Astrocyte (in vitro differentiated cells and primary cell): ENCODE data around the gene PTPRU. TPM values are rescaled to one million over a fixed set of nuclear protein-coding genes. Genes with fewer than 3 reads are reported as not detected.

Experiments used
- DNase-seq: peaks from one replicate; pipeline ENCODE4 v3.0.0-alpha.2; 2010; ENCODE audit warnings: low read depth
- FAIRE-seq: peaks from 2 replicates; lab custom pipeline; 2011; peaks lifted over from hg19 to GRCh38; lab: Jason Lieb, UNC
- H2AFZ ChIP-seq: 2 replicates; pipeline ENCODE4 v1.6.0; 2012; ENCODE audit warnings: low read depth, low read length, inconsistent platforms
- H3K27ac ChIP-seq: 2 replicates; pipeline ENCODE4 v1.5.1; 2011; ENCODE audit warnings: low read depth, low read length, inconsistent platforms
- H3K27me3 ChIP-seq: 2 replicates; pipeline ENCODE4 v1.6.0; 2011; ENCODE audit warnings: low read length, inconsistent platforms; ENCODE audit not compliant: insufficient read depth
- H3K36me3 ChIP-seq: 2 replicates; pipeline ENCODE4 v1.5.1; 2011; ENCODE audit warnings: low read length, inconsistent platforms; ENCODE audit not compliant: insufficient read depth
- H3K4me1 ChIP-seq: 2 replicates; pipeline ENCODE4 v1.5.1; 2011; ENCODE audit warnings: low read length, inconsistent platforms; ENCODE audit not compliant: insufficient read depth
- H3K4me2 ChIP-seq: 2 replicates; pipeline ENCODE4 v1.6.0; 2012; ENCODE audit warnings: low read length, inconsistent platforms
- H3K4me3 ChIP-seq: 2 replicates; pipeline ENCODE4 v1.5.1; 2011; ENCODE audit warnings: low read depth, mild to moderate bottlenecking, low read length, inconsistent platforms; ENCODE audit not compliant: insufficient read depth
- H3K79me2 ChIP-seq: 2 replicates; pipeline ENCODE4 v1.6.0; 2012; ENCODE audit warnings: mild to moderate bottlenecking, low read length, inconsistent platforms; ENCODE audit not compliant: insufficient read depth
- H3K9ac ChIP-seq: 2 replicates; pipeline ENCODE4 v1.6.0; 2012; ENCODE audit warnings: mild to moderate bottlenecking, low read length, inconsistent platforms
- H3K9me3 ChIP-seq: 2 replicates; pipeline ENCODE4 v1.5.1; 2012; ENCODE audit warnings: low read depth, mild to moderate bottlenecking, low read length, inconsistent platforms; ENCODE audit not compliant: insufficient read depth
- H4K20me1 ChIP-seq: 2 replicates; pipeline ENCODE4 v1.6.0; 2012; ENCODE audit warnings: low read length, inconsistent platforms; ENCODE audit not compliant: insufficient read depth
- H3K27ac Mint-ChIP-seq: one replicate; pipeline ENCODE4 v1.8.0; 2021; ENCODE audit warnings: mild to moderate bottlenecking, mixed read lengths; ENCODE audit not compliant: unreplicated experiment
- H3K27me3 Mint-ChIP-seq: one replicate; pipeline ENCODE4 v1.8.0; 2021; ENCODE audit warnings: low read depth, mixed read lengths; ENCODE audit not compliant: unreplicated experiment
- H3K36me3 Mint-ChIP-seq: one replicate; pipeline ENCODE4 v1.8.0; 2021; ENCODE audit warnings: low read depth, mixed read lengths; ENCODE audit not compliant: unreplicated experiment
- H3K4me1 Mint-ChIP-seq: one replicate; pipeline ENCODE4 v1.8.0; 2021; ENCODE audit warnings: low read depth, mixed read lengths; ENCODE audit not compliant: unreplicated experiment
- H3K4me3 Mint-ChIP-seq: one replicate; pipeline ENCODE4 v1.8.0; 2021; ENCODE audit warnings: mild to moderate bottlenecking, moderate library complexity, mixed read lengths; ENCODE audit not compliant: unreplicated experiment
- H3K9me3 Mint-ChIP-seq: one replicate; pipeline ENCODE4 v1.8.0; 2021; ENCODE audit warnings: mild to moderate bottlenecking, mixed read lengths; ENCODE audit not compliant: unreplicated experiment
- EZH2 ChIP-seq: IDR thresholded peaks from 2 replicates; pipeline ENCODE4 v1.6.1; 2012; ENCODE audit warnings: mild to moderate bottlenecking, low read length, inconsistent platforms; ENCODE audit not compliant: insufficient read depth
- total RNA-seq: library from RNA; stranded (reverse); gene quantifications from 2 replicates; pipeline ENCODE4 v1.2.1, GENCODE V29; 2021
- TF ChIP-seq, protein P1 (sequence below): IDR thresholded peaks from 2 replicates; pipeline ENCODE4 v1.5.1; 2011; ENCODE audit warnings: low read depth, mild to moderate bottlenecking, inconsistent platforms, low read length, moderate library complexity; ENCODE audit not compliant: insufficient read depth

PTPRU gene
- total RNA-seq, 1 donor from 2014 or later: 36.6 TPM

DNA sequence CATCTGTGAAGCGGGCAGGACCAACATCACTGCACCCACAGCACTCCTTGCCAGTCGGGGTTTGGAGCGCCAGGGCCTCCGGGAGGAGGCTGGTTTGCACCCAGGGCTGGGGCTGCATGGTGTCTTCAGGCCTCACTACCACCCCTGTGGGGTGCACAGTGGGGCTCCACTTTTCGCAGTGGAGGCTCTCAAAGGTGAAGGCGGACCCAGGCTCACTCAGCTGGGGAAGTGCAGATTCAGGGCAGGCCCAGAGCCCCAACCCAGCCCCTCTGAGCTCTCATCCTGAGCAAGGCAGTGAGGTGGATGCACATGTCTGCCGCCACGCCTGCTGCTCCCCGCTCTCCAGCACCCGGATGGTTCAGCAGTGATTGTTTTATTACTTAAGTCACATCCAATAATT is 125.8 kb downstream of the PTPRU start:
- Mint-ChIP-seq H3K27ac (no peak overlapping the region), H3K4me1 (no peaks in the 10 kb centered on the region), H3K27me3 (peaks cover 38% of the 10 kb centered on the region), H3K9me3 (peaks cover 4% of the 10 kb centered on the region), H3K4me3 (no peak overlapping the region), H3K36me3 (no peaks in the 10 kb centered on the region)
- no peaks in the 10 kb centered on the region for H3K79me2 ChIP-seq
- no peaks in the 10 kb centered on the region for H3K36me3 ChIP-seq
- no peak overlapping the region for H3K4me2 ChIP-seq
- no peak overlapping the region for H3K9ac ChIP-seq
- no peak overlapping the region for H2AFZ ChIP-seq
- peaks cover 11% of the 10 kb centered on the region for H3K27me3 ChIP-seq
- no peak overlapping the region for H3K27ac ChIP-seq
- no peak overlapping the region for H3K4me3 ChIP-seq
- DNase-seq (no peak), FAIRE-seq (no peak)
- no peaks in the 10 kb centered on the region for H3K4me1 ChIP-seq
- H3K9me3 ChIP-seq: no peaks in the 10 kb centered on the region
- TF ChIP-seq, protein P1, sequence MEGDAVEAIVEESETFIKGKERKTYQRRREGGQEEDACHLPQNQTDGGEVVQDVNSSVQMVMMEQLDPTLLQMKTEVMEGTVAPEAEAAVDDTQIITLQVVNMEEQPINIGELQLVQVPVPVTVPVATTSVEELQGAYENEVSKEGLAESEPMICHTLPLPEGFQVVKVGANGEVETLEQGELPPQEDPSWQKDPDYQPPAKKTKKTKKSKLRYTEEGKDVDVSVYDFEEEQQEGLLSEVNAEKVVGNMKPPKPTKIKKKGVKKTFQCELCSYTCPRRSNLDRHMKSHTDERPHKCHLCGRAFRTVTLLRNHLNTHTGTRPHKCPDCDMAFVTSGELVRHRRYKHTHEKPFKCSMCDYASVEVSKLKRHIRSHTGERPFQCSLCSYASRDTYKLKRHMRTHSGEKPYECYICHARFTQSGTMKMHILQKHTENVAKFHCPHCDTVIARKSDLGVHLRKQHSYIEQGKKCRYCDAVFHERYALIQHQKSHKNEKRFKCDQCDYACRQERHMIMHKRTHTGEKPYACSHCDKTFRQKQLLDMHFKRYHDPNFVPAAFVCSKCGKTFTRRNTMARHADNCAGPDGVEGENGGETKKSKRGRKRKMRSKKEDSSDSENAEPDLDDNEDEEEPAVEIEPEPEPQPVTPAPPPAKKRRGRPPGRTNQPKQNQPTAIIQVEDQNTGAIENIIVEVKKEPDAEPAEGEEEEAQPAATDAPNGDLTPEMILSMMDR: no peak
- no peak for TF ChIP-seq EZH2
- H4K20me1 ChIP-seq: no peaks in the 10 kb centered on the region

DNA sequence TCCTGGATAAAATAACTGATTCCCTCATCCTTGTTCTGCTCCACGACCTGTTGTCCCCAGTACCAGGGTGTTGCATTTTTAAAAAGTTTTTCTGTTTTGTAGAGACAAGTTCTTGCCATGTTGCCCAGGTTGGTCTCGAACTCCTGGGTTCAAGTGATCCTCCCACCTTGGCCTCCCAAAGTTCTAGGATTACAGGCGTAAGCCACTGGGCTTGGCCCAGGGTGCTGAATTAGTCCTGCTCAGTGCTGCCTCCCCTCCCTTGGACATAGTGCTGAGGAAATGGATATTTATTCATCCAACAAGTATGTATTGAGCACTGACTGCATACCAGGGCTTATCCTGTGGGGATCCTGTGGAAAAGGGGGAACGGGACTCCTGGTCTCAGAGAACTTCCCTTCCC is 126.4 kb downstream of the PTPRU start:
- Histone ChIP-seq H3K27me3 (peaks cover 11% of the 10 kb centered on the region), H3K36me3 (no peaks in the 10 kb centered on the region), H3K4me3 (no peak overlapping the region), H3K27ac (no peak overlapping the region), H4K20me1 (no peaks in the 10 kb centered on the region), H3K79me2 (no peaks in the 10 kb centered on the region), H3K9me3 (no peaks in the 10 kb centered on the region), H3K4me1 (no peaks in the 10 kb centered on the region), H3K9ac (no peak overlapping the region), H3K4me2 (no peak overlapping the region), H2AFZ (no peak overlapping the region)
- H3K27ac Mint-ChIP-seq: no peak overlapping the region
- TF ChIP-seq, protein P1: no peak
- no peak for TF ChIP-seq EZH2
- peaks cover 38% of the 10 kb centered on the region for H3K27me3 Mint-ChIP-seq
- FAIRE-seq (no peak), DNase-seq (no peak)
- no peaks in the 10 kb centered on the region for H3K4me1 Mint-ChIP-seq
- H3K4me3 Mint-ChIP-seq: no peak overlapping the region
- H3K36me3 Mint-ChIP-seq: no peaks in the 10 kb centered on the region
- H3K9me3 Mint-ChIP-seq: peaks cover 3% of the 10 kb centered on the region

DNA sequence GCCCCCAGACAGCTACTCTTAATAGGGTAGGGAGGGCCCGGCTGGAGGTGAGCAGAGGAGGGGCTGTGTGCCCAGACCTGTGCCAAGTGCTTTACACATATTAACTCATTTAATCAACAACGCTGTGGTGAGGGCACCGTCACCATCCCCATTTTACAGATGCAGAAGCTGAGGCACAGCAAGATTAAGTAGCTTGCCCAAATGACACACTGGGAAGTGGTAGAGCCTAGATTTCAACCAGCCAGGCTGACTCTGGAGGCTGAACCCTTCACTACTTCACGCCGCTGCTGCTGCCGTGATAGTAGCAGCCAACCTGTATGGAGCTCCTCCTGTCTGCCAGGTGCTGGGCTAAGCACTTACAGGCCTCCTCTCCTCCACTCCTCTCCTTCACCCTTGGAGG is 127.2 kb downstream of the PTPRU start:
- Mint-ChIP-seq H3K9me3 (peaks cover 3% of the 10 kb centered on the region), H3K4me1 (no peaks in the 10 kb centered on the region), H3K4me3 (no peak overlapping the region), H3K27ac (no peak overlapping the region), H3K36me3 (no peaks in the 10 kb centered on the region), H3K27me3 (peaks cover 44% of the 10 kb centered on the region)
- H3K4me2 ChIP-seq: no peak overlapping the region
- no peak overlapping the region for H3K9ac ChIP-seq
- H3K4me1 ChIP-seq: no peaks in the 10 kb centered on the region
- TF ChIP-seq, protein P1: no peak
- no peak for TF ChIP-seq EZH2
- H3K27me3 ChIP-seq: peaks cover 16% of the 10 kb centered on the region
- H3K4me3 ChIP-seq: no peak overlapping the region
- H3K27ac ChIP-seq: no peak overlapping the region
- no peaks in the 10 kb centered on the region for H4K20me1 ChIP-seq
- DNase-seq (no peak), FAIRE-seq (no peak)
- H3K36me3 ChIP-seq: no peaks in the 10 kb centered on the region
- no peaks in the 10 kb centered on the region for H3K9me3 ChIP-seq
- no peak overlapping the region for H2AFZ ChIP-seq
- H3K79me2 ChIP-seq: no peaks in the 10 kb centered on the region
